Measurements from ENCODE around the gene GALNT2.

Gene GALNT2

DNA sequence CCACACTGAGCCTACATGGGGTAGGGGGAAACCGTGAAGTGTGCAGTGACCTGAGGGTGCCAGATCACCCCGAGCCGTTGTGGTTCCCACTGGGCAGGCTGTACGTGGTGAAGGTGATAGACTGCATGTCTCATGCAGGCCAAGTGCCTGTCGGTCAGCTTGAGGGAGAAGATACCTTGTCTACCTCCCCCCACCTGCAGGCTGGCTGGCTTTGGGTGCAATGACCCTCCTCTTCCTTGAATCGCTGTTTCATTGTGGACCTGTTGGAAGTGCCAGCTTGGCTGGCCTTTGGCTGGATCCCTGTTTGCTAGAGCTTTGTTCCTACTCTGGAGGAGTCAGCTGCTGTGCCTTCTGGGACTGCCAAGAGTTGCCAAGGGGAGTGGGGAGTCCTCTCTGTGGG, 92.5 kb downstream of the GALNT2 start:
- no peak for DNase-seq (ENCODE audit: low read depth in 1 of 2, low spot score in 1 of 2)

DNA sequence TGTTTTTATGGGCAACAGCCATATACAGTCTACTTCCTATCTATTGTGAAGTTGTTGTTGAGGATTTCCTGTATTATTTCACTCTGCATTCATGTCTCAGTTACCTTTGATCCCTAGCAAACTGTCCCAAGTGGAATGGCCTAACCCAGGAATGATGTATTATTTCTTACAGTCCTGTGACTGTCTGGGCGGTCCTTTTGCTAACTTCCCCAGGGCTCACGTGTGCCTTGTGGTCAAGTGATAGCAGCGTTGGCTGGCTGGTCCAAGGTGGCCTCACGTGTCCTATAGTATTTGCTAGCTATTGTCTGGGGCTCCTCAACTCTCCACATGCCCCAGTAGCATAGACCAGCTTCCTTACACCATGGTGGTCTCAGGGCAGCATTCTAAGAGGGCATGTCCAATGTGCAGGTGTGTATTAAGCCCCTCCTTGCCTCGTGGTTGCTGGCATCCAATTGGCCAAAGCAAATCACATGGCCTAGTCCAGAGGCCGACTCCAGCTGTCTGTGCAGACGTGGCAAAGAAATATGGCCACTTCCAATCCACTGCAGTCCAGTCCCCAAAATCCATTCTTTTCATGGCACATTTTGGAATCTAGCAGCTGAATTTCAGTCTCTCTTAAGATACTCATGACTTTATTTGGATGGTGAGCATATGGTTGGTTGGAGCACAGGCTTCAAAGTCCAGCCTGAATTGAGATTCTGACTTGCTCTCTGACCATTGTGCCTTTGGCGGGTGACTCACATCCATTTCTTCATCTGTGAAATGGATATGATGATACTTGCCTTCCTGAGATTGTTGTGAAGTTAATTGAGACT, 94.1 kb downstream of the GALNT2 start:
- no peak for DNase-seq (ENCODE audit: low read depth in 1 of 2, low spot score in 1 of 2)

GRCh38 chr1:230163205-230163604, 96.2 kb downstream of the GALNT2 start:
- DNase-seq (ENCODE audit: low read depth in 1 of 2, low spot score in 1 of 2) = no peak

- DNase-seq (ENCODE audit: low read depth in 1 of 2, low spot score in 1 of 2) = no peak
Measured at GRCh38 chr1:230163719-230164118, 96.7 kb downstream of the GALNT2 start.

DNA sequence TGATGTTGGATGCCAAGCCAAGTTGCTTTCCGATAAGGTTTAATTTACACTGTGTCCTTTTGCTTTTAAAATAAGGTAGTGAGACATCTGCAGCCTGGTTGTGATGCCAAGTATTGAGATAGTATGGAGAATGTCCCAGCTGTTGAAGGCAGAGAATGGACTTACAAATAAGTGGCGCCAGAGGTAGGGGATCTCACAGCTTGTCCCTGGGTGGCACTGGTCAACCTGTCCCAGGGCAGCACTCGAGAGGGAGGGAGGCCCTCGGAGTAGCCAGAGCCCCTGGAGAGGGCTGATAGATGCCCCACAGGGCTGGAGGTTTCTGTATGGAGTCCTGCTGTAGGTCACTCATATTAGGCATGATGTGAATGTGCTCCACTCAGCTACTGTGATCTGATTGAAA, 98.5 kb downstream of the GALNT2 start:
- no peak for DNase-seq (ENCODE audit: low read depth in 1 of 2, low spot score in 1 of 2)

- DNase-seq (ENCODE audit: low read depth in 1 of 2, low spot score in 1 of 2) = no peak
Measured at GRCh38 chr1:230166366-230167132, 99.5 kb downstream of the GALNT2 start.

- no peak for DNase-seq (ENCODE audit: low read depth in 1 of 2, low spot score in 1 of 2)
Measured at GRCh38 chr1:230167419-230167852, 100.4 kb downstream of the GALNT2 start.

DNA sequence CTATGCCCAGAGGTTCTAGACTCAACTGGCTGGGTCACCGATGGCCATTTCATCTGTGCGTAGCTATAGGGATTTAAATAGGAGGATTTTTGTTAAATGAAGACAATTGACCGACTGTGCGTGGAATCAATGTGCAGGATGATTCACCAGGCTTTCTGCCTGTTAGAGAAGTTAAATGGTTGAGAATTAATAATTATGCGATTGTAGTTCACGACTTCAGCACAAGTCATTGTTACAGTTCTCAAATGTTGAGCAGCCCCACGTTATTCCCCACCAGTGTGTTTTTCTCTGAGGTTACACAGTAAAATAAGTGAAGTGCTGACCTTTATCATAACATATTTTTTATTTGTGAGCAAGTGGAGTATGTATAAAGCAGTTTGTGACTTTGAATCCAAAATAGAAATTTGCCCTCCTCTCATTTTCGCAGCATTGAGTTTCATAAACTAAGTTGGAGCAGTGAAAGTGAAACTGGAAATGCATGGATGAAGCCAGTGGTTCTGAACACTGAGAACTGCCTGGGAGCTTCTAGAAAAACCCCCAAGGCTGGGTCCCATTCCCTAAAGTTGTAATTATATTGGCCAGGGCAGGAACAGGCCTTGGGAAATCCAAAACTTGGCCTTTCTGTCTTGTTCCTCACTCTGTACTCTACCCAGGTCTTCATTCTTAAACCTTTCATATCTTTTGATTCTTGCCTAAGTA, 102.6 kb downstream of the GALNT2 start:
- DNase-seq (ENCODE audit: low read depth in 1 of 2, low spot score in 1 of 2) = no peak

GRCh38 chr1:230170153-230170547, 103.1 kb downstream of the GALNT2 start:
- DNase-seq (ENCODE audit: low read depth in 1 of 2, low spot score in 1 of 2) = no peak

DNA sequence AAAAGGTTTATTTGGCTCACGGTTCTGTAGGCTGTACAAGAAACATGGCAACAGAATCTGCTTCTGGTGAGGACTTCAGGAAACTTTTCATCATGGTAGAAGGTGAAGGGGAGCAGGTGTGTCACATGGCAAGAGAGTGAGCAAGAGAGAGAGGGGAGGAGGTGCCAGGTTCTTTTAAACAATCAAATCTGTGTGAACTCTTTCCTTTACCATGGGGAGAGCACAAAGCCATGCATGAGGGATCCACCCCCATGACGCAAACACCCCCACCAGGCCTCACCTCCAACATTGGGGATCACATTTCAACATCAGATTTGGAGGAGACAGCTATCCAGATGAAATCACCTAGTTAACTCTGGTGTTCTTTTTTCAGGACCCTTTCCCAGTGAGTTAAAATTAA, 103.6 kb downstream of the GALNT2 start:
- no peak for DNase-seq (ENCODE audit: low read depth in 1 of 2, low spot score in 1 of 2)

DNA sequence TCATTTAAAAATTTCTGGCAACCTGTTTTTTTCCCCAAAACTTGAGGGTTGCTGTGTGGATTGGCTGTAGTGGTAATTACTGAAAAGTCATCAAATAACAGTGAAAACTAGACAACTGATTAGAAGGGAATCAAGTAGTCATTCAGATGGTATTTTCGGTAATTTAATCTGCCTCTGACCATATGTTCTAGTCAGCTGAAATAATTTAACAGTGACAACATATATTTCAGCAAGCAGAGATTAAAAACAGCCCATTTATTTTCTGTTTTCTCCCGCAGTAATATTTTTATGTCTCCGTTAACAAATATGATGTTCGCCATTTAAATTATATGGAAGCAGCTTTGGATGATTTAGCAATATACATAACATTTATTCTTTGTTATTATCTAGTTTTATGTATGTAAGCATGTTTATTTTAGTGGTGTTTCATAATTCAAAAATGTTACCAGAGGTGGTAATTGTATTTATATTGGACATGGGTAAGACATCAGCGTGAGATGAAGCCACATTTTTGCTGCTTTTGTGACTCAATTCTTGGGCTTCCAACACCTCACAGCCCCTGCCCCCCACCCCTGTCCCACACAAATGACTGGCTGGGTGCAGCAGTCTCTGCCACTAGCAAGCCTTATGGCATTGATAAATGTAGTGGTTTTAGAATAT, 104.4 kb downstream of the GALNT2 start:
- DNase-seq (ENCODE audit: low read depth in 1 of 2, low spot score in 1 of 2) = no peak

GRCh38 chr1:230172016-230172537, 105.0 kb downstream of the GALNT2 start:
- DNase-seq (ENCODE audit: low read depth in 1 of 2, low spot score in 1 of 2) = no peak

- DNase-seq (ENCODE audit: low read depth in 1 of 2, low spot score in 1 of 2) = no peak
Measured at GRCh38 chr1:230173187-230173975, 106.3 kb downstream of the GALNT2 start.

- no peak for DNase-seq (ENCODE audit: low read depth in 1 of 2, low spot score in 1 of 2)
Measured at GRCh38 chr1:230174041-230174440, 107.0 kb downstream of the GALNT2 start.

- no peak for DNase-seq (ENCODE audit: low read depth in 1 of 2, low spot score in 1 of 2)
Measured at GRCh38 chr1:230174471-230175162, 107.6 kb downstream of the GALNT2 start.

DNA sequence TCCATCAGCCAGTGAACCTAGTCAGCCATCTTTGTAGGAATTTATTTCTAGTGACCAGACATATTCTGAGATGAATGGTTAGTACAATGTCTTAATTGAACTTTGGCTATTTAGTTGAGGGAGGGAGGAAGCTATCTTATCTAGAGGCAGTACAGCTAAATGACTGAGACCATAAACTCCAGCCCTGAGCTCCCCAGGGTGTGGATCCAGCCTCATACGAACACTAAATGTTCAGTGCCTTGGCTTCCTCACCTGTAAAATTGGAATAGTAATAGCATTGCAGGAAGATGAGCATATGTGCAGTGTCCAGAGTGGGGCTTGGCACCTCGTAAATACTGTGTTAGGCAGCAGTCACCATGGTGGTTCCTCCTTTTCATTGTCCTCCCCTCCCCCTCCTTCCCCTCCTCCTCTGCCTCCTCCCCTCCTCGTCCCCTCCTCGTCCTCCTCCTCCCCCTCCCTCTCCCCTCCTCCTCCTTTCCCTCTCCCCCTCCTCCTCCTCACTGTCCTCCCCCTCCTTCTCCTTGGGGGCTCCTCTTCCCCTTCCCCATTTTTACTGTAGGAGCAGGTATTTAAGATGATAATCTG, 108.2 kb downstream of the GALNT2 start:
- DNase-seq (ENCODE audit: low read depth in 1 of 2, low spot score in 1 of 2) = no peak

DNA sequence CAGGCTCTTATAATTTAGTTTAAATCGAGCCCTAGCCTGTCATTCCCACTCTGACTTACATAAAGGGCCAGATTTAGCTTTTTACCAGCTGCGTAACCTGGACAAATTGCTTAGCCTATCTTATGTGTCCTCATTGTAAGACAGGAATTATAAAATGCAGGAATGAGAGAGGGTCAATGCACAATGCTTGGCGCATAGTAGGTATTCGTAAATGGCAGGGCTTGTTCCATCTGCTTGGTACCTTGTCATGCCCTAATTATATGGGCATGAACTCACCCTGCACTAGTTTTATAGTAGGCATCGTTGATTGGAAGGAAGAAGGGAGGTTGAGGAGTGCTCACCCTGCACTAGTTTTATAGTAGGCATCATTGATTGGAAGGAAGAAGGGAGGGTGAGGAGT, 108.8 kb downstream of the GALNT2 start:
- DNase-seq (ENCODE audit: low read depth in 1 of 2, low spot score in 1 of 2) = no peak

DNA sequence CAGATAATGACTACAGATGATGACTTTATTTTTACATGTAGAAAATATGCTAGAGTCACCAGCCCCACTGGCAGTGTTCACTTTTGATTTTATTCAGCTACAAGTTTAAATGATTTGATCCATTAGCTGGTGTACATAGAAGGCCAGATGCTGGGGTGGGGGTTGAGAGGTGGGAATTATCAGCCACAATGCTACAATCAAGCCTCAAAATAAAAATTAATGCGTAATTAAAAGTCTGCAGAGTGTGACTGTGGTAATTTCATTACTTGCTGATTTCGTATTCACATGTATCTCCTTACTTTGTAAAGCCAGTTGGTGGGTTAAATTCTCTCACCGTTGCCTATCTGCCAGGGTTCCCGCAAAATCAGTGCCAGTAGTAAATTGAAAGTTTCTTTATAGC, 109.3 kb downstream of the GALNT2 start:
- DNase-seq (ENCODE audit: low read depth in 1 of 2, low spot score in 1 of 2) = no peak

- no peak for DNase-seq (ENCODE audit: low read depth in 1 of 2, low spot score in 1 of 2)
Measured at GRCh38 chr1:230176871-230177411, 109.9 kb downstream of the GALNT2 start.
